Breast epithelium (tissue), 4 donors: ENCODE results near the gene PROSER3. TPM values are rescaled to one million over a fixed set of nuclear protein-coding genes. Genes with fewer than 3 reads are reported as not detected.

ENCODE experiments used
- DNase-seq, 2 donors: peaks; one replicate each; pipeline ENCODE4 v3.0.0-alpha.2; 2019; ENCODE audit warnings: low spot score in 2 of 2
- H3K27ac ChIP-seq, 2 donors: fragments of 200-600 bp; sonication (generic) in 1 of 2; one replicate each; pipeline ENCODE4 v1.5.1; 2016 to 2019; ENCODE audit warnings: mild to moderate bottlenecking in 1 of 2
- H3K27me3 ChIP-seq, 2 donors: fragments of 200-600 bp; sonication (generic) in 1 of 2; one replicate each; pipeline versions ENCODE4 v1.5.1 to v1.6.0; 2017 to 2019; ENCODE audit warnings: control low read depth in 1 of 2, mild to moderate bottlenecking in 1 of 2
- H3K36me3 ChIP-seq: fragments of 200-600 bp; one replicate; pipeline ENCODE4 v1.5.1; 2019
- H3K4me1 ChIP-seq, 2 donors: fragments of 200-600 bp; sonication (generic); one replicate each; pipeline ENCODE4 v1.5.1; 2016 to 2019; ENCODE audit warnings: control low read depth in 1 of 2
- H3K4me3 ChIP-seq, 3 donors: fragments of 200-600 bp; sonication (generic); 1 replicate in 2 of 3; 2 replicates in 1 of 3; pipeline ENCODE4 v1.5.1; 2016 to 2019; ENCODE audit warnings: mild to moderate bottlenecking in 3 of 3, moderate library complexity in 2 of 3
- H3K9me3 ChIP-seq, 2 donors: fragments of 200-600 bp; sonication (generic) in 1 of 2; one replicate each; pipeline ENCODE4 v1.5.1; 2016 to 2019; ENCODE audit warnings: control low read depth in 1 of 2
- CTCF ChIP-seq, 3 donors: fragments of 450-650 bp; IDR thresholded peaks; one replicate each; pipeline ENCODE4 v1.5.1; 2016 to 2017; ENCODE audit warnings: antibody characterized with exemption in 3 of 3, mild to moderate bottlenecking in 3 of 3, moderate library complexity in 3 of 3
- POLR2A ChIP-seq: fragments of 450-650 bp; IDR thresholded peaks from one replicate; pipeline ENCODE4 v1.6.1; 2016; ENCODE audit warnings: antibody characterized with exemption, mild to moderate bottlenecking, moderate library complexity
- POLR2AphosphoS5 ChIP-seq, 3 donors: sonication (generic); formaldehyde crosslinking; IDR thresholded peaks; one replicate each; pipeline ENCODE4 v1.6.1; 2017; ENCODE audit warnings: antibody characterized with exemption in 3 of 3
- intact Hi-C: fragments of 100-400 bp; cut with DNase I; formaldehyde crosslinking; loops from one replicate; pipeline ENCODE4 v1.15.1; 2023; ENCODE audit warnings: low total_unique reads
- total RNA-seq, 3 donors: library from RNA; depleted of rRNA; stranded (reverse); fragments of >200 nt; gene quantifications; one replicate each; pipeline ENCODE4 v1.1.0, GENCODE V29; 2016

The PROSER3 gene
- total RNA-seq, 3 donors from 2014 or later, result 5.7 to 6.4 (median 6.2) TPM

- Histone ChIP-seq H3K4me3 (no peak overlapping the region), H3K36me3 (no peaks in the 10 kb centered on the region), H3K27ac (no peak overlapping the region), H3K9me3 (no peaks in the 10 kb centered on the region), H3K27me3 (no peaks in the 10 kb centered on the region), H3K4me1 (no peaks in the 10 kb centered on the region)
- intact Hi-C loops, result no loop called here
- no peak for DNase-seq
- TF ChIP-seq POLR2A, result no peak
- TF ChIP-seq CTCF (IDR thresholded peaks at IDR 0.05), result no peak
- no peak for TF ChIP-seq POLR2AphosphoS5 (IDR thresholded peaks at IDR 0.05)
Observed at GRCh38 chr19:35787227-35787799, 29.3 kb downstream of the PROSER3 start.

- Histone ChIP-seq H3K4me3 (no peak overlapping the region), H3K9me3 (no peaks in the 10 kb centered on the region), H3K27me3 (no peaks in the 10 kb centered on the region), H3K36me3 (no peaks in the 10 kb centered on the region), H3K4me1 (no peaks in the 10 kb centered on the region), H3K27ac (no peak overlapping the region)
- no peak for DNase-seq
- no peak for TF ChIP-seq POLR2AphosphoS5 (IDR thresholded peaks at IDR 0.05)
- TF ChIP-seq CTCF (IDR thresholded peaks at IDR 0.05), result no peak
- TF ChIP-seq POLR2A, result no peak
- intact Hi-C loops, result no loop called here
Observed at GRCh38 chr19:35788205-35788960, 30.4 kb downstream of the PROSER3 start.

GRCh38 chr19:35789195-35789977 lies 31.4 kb downstream of the PROSER3 start:
- TF ChIP-seq POLR2AphosphoS5 (IDR thresholded peaks at IDR 0.05), result no peak
- no peak for TF ChIP-seq CTCF (IDR thresholded peaks at IDR 0.05)
- TF ChIP-seq POLR2A, result no peak
- H3K36me3 ChIP-seq, result no peaks in the 10 kb centered on the region
- H3K9me3 ChIP-seq, result no peaks in the 10 kb centered on the region
- H3K27ac ChIP-seq, result no peak overlapping the region
- no peaks in the 10 kb centered on the region for H3K4me1 ChIP-seq
- no peak for DNase-seq
- no peaks in the 10 kb centered on the region for H3K27me3 ChIP-seq
- no peak overlapping the region for H3K4me3 ChIP-seq
- intact Hi-C loops, result no loop called here

- H3K4me1 ChIP-seq, result no peaks in the 10 kb centered on the region
- no peak for DNase-seq
- intact Hi-C loops, result no loop called here
- no peak overlapping the region for H3K4me3 ChIP-seq
- no peaks in the 10 kb centered on the region for H3K9me3 ChIP-seq
- TF ChIP-seq POLR2AphosphoS5 (IDR thresholded peaks at IDR 0.05) (no peak), POLR2A (no peak), CTCF (IDR thresholded peaks at IDR 0.05) (no peak)
- no peaks in the 10 kb centered on the region for H3K36me3 ChIP-seq
- no peak overlapping the region for H3K27ac ChIP-seq
- no peaks in the 10 kb centered on the region for H3K27me3 ChIP-seq
Observed at GRCh38 chr19:35789978-35790944, 32.3 kb downstream of the PROSER3 start.
